Left ventricle myocardium inferior (tissue), 1 donor: ENCODE data around the gene LHFPL6. TPM values are rescaled to one million over a fixed set of nuclear protein-coding genes. Genes with fewer than 3 reads are reported as not detected.

Source experiments
- DNase-seq: peaks from one replicate; pipeline ENCODE4 v3.0.0-alpha.2; 2020
- H3K27ac ChIP-seq: fragments of 200-600 bp; replicated peaks from 2 replicates; pipeline ENCODE4 v1.8.0; 2021
- H3K27me3 ChIP-seq: fragments of 200-600 bp; 2 replicates; pipeline ENCODE4 v1.8.0; 2021; ENCODE audit warnings: low read depth
- H3K36me3 ChIP-seq: fragments of 200-600 bp; 2 replicates; pipeline ENCODE4 v1.8.0; 2021
- H3K4me1 ChIP-seq: fragments of 200-600 bp; 2 replicates; pipeline ENCODE4 v1.8.0; 2021
- H3K4me3 ChIP-seq: fragments of 200-600 bp; 2 replicates; pipeline ENCODE4 v1.8.0; 2021; ENCODE audit warnings: mild to moderate bottlenecking, moderate library complexity
- H3K9me3 ChIP-seq: fragments of 200-600 bp; replicated peaks from 2 replicates; pipeline ENCODE4 v1.8.0; 2021
- intact Hi-C: fragments of 100-400 bp; cut with micrococcal nuclease; formaldehyde crosslinking; loops from one replicate; pipeline ENCODE4 v1.11.0; 2022
- total RNA-seq: library from RNA; stranded (reverse); fragmentation: NEBNext Ultra II Directional; extraction: Animal tissue kit (Norgen Biotek cat#: 25700); gene quantifications from one replicate; pipeline ENCODE4 v1.2.1, GENCODE V29; 2021
- TF ChIP-seq, protein P1 (sequence below): fragments of 200-600 bp; IDR thresholded peaks from 2 replicates; pipeline ENCODE4 v1.8.0; 2021; ENCODE audit warnings: antibody characterized with exemption, mild to moderate bottlenecking, borderline replicate concordance
- donor health status: DM: no; HTN: yes; CAD: no; lungs with severe emphysema.

The LHFPL6 gene
- total RNA-seq, 1 donor from 2014 or later: 51.4 TPM

DNA sequence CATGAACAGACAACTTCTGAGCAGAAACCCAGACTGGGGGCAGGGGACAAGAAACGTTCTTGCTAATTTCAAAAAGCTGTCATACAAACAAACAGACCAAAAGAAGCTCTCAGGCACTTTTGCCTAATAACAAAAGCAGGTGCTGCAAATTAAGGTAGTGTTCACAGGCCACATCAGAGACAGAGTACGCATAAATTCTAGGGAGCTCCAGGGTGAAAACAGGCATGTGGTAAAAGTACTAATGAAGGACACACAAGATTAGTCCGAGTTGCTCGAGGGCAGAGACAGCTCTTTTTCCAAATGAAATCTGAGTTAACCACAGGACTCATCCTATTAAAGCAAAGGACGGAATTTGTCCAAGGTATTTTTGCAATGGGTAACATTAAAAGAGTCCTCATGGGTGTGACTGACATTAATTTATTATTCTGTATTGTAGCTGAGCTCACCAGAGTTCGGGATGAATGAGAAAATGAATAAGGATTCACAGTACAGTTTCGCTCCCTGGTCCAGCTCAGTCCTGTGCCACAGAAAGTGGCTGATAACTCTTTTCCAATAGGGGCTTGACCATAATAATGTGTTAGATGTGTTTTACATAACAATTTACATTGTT lies 197.3 kb downstream of the LHFPL6 start:
- Histone ChIP-seq H3K27ac (peak overlapping the region; percentile 4), H3K27me3 (no peaks in the 10 kb centered on the region), H3K4me3 (no peak overlapping the region), H3K36me3 (no peaks in the 10 kb centered on the region), H3K4me1 (peaks cover 94% of the 10 kb centered on the region), H3K9me3 (no peaks in the 10 kb centered on the region)
- intact Hi-C loops: no loop called here
- TF ChIP-seq, protein P1, sequence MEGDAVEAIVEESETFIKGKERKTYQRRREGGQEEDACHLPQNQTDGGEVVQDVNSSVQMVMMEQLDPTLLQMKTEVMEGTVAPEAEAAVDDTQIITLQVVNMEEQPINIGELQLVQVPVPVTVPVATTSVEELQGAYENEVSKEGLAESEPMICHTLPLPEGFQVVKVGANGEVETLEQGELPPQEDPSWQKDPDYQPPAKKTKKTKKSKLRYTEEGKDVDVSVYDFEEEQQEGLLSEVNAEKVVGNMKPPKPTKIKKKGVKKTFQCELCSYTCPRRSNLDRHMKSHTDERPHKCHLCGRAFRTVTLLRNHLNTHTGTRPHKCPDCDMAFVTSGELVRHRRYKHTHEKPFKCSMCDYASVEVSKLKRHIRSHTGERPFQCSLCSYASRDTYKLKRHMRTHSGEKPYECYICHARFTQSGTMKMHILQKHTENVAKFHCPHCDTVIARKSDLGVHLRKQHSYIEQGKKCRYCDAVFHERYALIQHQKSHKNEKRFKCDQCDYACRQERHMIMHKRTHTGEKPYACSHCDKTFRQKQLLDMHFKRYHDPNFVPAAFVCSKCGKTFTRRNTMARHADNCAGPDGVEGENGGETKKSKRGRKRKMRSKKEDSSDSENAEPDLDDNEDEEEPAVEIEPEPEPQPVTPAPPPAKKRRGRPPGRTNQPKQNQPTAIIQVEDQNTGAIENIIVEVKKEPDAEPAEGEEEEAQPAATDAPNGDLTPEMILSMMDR: no peak
- DNase-seq: no peak

DNA sequence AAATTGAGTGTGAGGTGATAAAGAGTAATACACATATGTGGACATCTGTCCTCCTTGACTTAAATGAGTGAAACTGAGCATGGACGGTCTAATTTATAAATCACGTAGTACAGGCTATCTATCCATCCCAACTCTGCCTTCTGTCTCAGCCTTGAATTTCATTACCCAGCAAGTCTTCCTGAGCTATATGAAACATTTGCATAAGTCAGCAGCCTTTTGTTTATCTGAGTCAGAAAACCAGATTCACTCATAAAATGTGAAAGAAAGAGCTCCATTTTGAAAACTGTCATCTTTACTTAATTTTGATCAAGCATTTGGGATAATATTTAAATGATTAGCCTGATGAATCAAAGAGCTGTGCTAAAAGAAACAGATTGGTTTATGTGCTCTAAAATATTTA lies 197.9 kb downstream of the LHFPL6 start:
- no peaks in the 10 kb centered on the region for H3K9me3 ChIP-seq
- no peaks in the 10 kb centered on the region for H3K36me3 ChIP-seq
- no peaks in the 10 kb centered on the region for H3K27me3 ChIP-seq
- intact Hi-C loops: no loop called here
- H3K4me3 ChIP-seq: no peak overlapping the region
- no peak for DNase-seq
- peak overlapping the region; percentile 4 for H3K27ac ChIP-seq
- H3K4me1 ChIP-seq: peaks cover 89% of the 10 kb centered on the region
- TF ChIP-seq, protein P1: no peak

DNA sequence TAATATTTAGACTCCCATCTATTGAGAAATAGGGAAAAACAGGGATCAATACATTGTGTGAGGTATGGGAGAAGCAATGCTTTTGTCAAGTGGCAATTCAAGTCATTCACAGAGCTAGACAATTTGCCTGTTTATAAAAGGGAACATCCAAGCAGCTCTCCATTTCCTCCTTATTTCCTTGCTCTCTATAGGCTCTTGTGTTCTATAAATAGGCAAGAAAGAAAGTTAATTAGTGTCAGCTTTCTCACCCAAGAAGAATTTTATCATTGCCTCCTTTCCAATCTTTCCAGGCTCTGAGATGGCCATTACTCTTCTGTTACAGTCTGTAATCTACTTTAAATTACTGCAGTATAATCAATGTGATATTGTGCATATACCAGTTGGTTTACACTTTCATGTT lies 199.9 kb downstream of the LHFPL6 start:
- H3K36me3 ChIP-seq: no peaks in the 10 kb centered on the region
- H3K27ac ChIP-seq: peak overlapping the region; percentile 0
- peaks cover 86% of the 10 kb centered on the region for H3K4me1 ChIP-seq
- no peak for DNase-seq
- no peaks in the 10 kb centered on the region for H3K9me3 ChIP-seq
- no peaks in the 10 kb centered on the region for H3K27me3 ChIP-seq
- no peak overlapping the region for H3K4me3 ChIP-seq
- TF ChIP-seq, protein P1: no peak
- intact Hi-C loops: no loop called here

DNA sequence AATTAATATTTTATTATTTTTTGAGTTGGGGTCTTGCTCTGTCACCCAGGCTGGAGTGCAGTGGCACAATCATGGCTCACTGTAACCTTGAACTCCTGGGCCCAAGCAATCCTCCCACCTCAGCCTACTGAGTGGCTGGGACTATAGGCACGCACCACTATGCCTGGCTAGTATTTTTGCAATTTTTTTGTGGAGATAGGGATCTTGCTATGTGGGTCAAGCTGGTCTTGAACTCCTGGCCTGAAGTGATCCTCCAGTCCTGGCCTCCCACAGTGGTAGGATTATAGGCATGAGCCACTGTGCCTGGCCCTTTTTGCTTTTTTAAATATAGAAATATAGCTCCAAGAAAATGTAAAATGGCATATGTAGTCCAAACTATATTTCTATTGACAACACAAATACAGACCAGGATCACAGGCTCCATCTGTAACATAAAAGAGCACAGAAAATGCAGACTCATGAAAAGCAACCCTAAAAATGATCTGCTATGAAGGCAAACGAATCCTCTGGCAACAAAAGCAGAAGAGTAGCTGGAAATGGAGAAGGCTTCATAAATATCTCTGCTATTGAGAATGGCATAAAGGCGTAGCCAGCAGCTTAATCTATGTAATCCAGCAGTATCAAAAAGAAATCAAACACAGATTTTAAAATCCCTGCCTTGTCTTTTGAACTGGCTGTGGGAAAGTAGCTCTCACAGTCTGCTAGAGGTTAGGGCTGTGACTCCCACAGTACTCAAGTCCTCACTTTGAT lies 200.6 kb downstream of the LHFPL6 start:
- Histone ChIP-seq H3K36me3 (no peaks in the 10 kb centered on the region), H3K4me1 (peaks cover 86% of the 10 kb centered on the region), H3K27ac (peak overlapping the region; percentile 0), H3K4me3 (no peak overlapping the region), H3K9me3 (no peaks in the 10 kb centered on the region), H3K27me3 (no peaks in the 10 kb centered on the region)
- TF ChIP-seq, protein P1: no peak
- intact Hi-C loops: no loop called here
- DNase-seq: no peak

DNA sequence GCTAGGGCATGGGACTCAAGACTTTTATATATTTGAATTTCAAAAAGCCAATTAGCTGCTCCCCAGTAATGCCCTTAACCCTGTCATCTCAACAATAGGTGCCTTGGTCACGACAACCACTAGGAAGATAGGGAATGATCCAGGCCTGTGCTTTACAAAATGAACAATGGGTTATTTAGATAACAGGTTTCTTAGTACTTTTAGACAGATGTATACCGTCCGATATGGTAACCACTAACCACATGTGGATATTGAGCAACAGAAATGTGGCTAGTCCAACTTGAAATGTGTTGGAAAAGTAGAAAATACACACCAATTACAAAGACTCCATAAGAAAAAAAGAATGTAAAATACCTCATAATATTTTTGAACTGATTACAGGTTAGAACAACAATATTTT lies 201.2 kb downstream of the LHFPL6 start:
- Histone ChIP-seq H3K9me3 (no peaks in the 10 kb centered on the region), H3K27ac (peak overlapping the region; percentile 15), H3K4me3 (no peak overlapping the region), H3K4me1 (peaks cover 86% of the 10 kb centered on the region), H3K36me3 (no peaks in the 10 kb centered on the region), H3K27me3 (no peaks in the 10 kb centered on the region)
- intact Hi-C loops: no loop called here
- no peak for DNase-seq
- TF ChIP-seq, protein P1: no peak
